Liver (tissue), 3 donors: ENCODE results near the gene PLN.

Experiments
- TAF1 ChIP-seq: conservative IDR thresholded peaks from 2 replicates; pipeline ENCODE4 v1.6.1; 2016; ENCODE audit warnings: antibody characterized with exemption, mild to moderate bottlenecking
- YY1 ChIP-seq: IDR thresholded peaks from 2 replicates; pipeline ENCODE4 v1.6.1; 2016; ENCODE audit warnings: antibody characterized with exemption, mild to moderate bottlenecking
- TF ChIP-seq, protein P1 (sequence below): fragments of 150-350 bp; IDR thresholded peaks from 2 replicates; pipeline ENCODE4 v1.5.1; 2017; ENCODE audit warnings: improper control_type of control experiment, low read depth, low read length; ENCODE audit not compliant: missing input control
- TF ChIP-seq, protein P2 (sequence below): IDR thresholded peaks from 2 replicates; pipeline ENCODE4 v1.6.1; 2016; ENCODE audit warnings: antibody characterized with exemption
- donor health status: healthy.
- donor health status: healthy.

DNA sequence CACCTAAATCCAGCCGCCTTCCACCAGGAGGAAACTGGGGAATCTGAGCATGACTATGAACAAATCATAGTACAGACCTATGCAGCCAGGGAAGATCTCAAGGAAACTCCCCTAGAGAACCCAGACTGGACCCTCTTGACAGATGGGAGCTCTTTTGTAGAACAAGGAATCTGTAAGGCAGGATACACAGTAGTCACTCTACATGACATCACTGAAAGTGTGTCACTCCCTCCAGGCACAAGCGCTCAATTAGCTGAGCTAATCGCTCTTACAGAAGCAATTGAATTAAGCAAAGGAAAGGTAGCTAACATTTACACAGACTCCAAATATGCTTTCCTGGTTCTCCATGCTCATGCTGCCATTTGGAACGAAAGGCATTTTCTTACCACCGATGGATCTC is 36.8 kb downstream of the PLN start:
- TF ChIP-seq, protein P1, sequence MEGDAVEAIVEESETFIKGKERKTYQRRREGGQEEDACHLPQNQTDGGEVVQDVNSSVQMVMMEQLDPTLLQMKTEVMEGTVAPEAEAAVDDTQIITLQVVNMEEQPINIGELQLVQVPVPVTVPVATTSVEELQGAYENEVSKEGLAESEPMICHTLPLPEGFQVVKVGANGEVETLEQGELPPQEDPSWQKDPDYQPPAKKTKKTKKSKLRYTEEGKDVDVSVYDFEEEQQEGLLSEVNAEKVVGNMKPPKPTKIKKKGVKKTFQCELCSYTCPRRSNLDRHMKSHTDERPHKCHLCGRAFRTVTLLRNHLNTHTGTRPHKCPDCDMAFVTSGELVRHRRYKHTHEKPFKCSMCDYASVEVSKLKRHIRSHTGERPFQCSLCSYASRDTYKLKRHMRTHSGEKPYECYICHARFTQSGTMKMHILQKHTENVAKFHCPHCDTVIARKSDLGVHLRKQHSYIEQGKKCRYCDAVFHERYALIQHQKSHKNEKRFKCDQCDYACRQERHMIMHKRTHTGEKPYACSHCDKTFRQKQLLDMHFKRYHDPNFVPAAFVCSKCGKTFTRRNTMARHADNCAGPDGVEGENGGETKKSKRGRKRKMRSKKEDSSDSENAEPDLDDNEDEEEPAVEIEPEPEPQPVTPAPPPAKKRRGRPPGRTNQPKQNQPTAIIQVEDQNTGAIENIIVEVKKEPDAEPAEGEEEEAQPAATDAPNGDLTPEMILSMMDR = no peak
- no peak for TF ChIP-seq YY1
- TF ChIP-seq, protein P2, sequence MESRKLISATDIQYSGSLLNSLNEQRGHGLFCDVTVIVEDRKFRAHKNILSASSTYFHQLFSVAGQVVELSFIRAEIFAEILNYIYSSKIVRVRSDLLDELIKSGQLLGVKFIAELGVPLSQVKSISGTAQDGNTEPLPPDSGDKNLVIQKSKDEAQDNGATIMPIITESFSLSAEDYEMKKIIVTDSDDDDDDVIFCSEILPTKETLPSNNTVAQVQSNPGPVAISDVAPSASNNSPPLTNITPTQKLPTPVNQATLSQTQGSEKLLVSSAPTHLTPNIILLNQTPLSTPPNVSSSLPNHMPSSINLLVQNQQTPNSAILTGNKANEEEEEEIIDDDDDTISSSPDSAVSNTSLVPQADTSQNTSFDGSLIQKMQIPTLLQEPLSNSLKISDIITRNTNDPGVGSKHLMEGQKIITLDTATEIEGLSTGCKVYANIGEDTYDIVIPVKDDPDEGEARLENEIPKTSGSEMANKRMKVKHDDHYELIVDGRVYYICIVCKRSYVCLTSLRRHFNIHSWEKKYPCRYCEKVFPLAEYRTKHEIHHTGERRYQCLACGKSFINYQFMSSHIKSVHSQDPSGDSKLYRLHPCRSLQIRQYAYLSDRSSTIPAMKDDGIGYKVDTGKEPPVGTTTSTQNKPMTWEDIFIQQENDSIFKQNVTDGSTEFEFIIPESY = no peak
- no peak for TF ChIP-seq TAF1
